Fibroblast of the aortic adventitia (primary cell): Measurements from ENCODE around the gene EIF5AL1. TPM values are rescaled to one million over a fixed set of nuclear protein-coding genes. Genes with fewer than 3 reads are reported as not detected.
"Not testable (repeated sequence)": the region's sequence is repeated elsewhere in the genome, so short reads cannot be mapped to it uniquely, and the experiment has no call there.

Source experiments
- DNase-seq: peaks from one replicate; pipeline ENCODE4 v3.0.0-alpha.2; 2010; ENCODE audit warnings: low read depth
- H3K4me3 ChIP-seq: 2 replicates; pipeline ENCODE4 v1.5.1; 2011; ENCODE audit warnings: low read depth, mild to moderate bottlenecking, control low read depth, low read length, moderate library complexity
- total RNA-seq: library from RNA; depleted of rRNA; stranded (reverse); fragments of >200 nt; gene quantifications from 2 replicates; pipeline ENCODE4 v1.2.3, GENCODE V29; 2012; ENCODE audit warnings: low replicate concordance
- TF ChIP-seq, protein P1 (sequence below): IDR thresholded peaks from 2 replicates; pipeline ENCODE4 v1.5.1; 2011; ENCODE audit warnings: mild to moderate bottlenecking, low read length, control low read depth, inconsistent platforms; ENCODE audit not compliant: insufficient read depth

Gene EIF5AL1
- total RNA-seq, 1 donor: 1.5 TPM

DNA sequence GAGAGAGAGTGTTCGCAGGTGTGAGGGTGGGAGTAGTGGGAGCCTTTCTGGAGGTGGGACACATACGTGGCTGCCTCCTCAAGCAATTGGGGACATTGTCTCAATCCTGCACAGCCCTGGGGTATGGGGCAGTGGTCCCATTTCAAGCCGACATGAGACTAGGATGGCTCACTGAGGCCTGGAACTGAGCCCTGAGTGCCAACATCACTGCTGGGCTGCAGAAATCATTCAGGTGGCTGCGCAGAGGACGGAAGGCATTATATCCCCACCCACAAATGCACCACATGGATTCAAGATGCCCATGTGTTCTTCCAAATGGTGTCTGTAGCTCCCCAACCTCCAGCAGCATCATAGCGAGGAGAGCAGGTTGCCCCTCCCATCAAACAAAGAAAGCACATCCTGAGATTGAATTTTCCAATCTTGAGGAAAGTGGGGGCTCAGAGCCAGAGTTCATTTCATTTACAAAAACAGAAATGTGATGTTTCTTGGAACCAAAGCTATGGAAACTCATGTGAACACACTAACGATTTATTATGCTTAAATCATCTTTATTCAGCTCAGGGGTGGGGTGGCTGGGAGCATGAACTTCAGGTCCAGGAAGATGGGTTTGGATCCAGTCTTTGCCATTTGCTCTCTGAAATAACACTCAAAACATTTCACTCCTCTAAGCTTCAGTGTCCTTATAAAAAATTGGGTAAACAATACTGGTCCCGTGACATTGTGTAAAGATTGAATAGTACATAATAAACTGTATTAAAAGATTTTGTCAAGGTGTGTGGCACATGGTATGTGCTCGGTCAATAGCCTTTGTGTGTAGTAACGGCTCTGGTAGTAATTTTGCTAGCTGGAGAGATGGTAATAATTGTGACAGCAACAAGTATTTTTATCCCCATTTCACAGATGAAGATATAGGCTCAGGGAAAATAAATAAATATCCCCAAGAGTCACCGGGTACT lies 43.3 kb downstream of the EIF5AL1 start:
- TF ChIP-seq, protein P1, sequence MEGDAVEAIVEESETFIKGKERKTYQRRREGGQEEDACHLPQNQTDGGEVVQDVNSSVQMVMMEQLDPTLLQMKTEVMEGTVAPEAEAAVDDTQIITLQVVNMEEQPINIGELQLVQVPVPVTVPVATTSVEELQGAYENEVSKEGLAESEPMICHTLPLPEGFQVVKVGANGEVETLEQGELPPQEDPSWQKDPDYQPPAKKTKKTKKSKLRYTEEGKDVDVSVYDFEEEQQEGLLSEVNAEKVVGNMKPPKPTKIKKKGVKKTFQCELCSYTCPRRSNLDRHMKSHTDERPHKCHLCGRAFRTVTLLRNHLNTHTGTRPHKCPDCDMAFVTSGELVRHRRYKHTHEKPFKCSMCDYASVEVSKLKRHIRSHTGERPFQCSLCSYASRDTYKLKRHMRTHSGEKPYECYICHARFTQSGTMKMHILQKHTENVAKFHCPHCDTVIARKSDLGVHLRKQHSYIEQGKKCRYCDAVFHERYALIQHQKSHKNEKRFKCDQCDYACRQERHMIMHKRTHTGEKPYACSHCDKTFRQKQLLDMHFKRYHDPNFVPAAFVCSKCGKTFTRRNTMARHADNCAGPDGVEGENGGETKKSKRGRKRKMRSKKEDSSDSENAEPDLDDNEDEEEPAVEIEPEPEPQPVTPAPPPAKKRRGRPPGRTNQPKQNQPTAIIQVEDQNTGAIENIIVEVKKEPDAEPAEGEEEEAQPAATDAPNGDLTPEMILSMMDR: no peak
- no peak for DNase-seq
- no peak overlapping the region for H3K4me3 ChIP-seq

DNA sequence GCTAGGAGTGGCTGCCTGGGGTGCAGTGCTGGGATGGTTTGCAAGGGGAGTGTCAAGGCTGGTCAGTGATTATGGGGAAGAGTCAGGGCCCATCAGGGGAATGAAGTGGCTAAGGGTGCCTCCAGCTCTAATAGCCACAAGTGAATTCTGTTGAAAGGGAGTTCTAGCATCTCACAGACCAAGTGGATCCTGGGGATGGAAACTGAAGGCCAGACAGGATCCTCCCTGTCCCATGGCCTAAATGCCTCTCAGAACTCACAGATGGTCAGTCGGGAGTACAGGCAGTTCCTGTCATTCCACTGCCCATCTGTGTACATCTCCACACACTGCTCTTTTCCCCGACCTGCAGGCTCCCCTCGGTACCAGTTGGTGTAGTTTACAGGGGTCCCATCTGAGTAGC lies 44.6 kb downstream of the EIF5AL1 start:
- DNase-seq, H3K4me3 ChIP-seq: not testable (repeated sequence)

DNA sequence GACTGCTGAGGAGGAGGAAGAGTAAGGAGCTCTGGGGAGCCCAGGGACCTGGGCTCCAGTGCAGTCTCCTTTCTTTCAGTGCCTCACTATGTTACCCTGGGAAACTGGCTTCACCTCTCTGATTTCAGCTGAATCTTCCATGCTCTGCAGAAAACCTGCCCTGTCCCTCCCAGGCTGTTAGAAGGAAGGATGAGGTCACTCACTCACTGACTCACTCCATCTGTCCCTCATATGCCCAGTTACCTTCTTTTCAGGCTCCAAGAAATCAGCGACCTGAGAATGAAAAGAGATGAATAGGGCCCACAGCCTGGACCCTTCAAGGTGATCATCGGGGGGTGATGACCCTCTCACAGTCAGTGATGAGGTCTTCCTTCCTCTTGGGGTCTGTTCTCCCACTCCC lies 47.4 kb downstream of the EIF5AL1 start:
- H3K4me3 ChIP-seq: no peak overlapping the region
- DNase-seq: peak; percentile 6
- TF ChIP-seq, protein P1: no peak

DNA sequence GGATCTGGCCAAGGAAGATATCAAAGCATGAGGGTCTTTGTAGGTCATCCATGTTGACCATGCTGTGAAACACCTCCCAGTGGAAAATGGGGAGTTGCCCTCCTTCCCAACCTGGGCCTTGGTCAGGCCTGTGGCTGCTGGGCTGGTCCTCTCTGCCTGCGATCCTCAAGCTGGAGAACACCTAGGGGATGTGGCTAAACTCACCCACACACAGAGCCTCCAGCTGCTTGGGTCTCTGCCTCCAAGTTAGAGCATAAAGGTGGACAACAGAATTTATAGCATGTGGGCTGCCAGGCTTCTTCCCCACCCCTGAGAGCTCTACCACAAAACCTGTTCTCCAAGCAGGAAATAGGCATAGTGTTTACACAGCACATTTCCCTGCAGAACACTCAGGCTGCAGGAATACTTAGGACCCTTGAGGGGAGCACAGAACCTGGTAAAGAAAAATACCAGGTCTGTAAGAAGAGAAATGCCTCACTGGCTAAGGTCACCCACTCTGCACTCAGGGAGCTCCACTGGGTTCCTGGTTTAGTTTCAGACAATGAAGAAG lies 47.9 kb downstream of the EIF5AL1 start, which contains the start of gene SFTPA2:
SFTPA2 (minus strand) TSS at position 248 of the 550 bp plus-strand sequence. CDS start 924 bp downstream, outside the sequence.
- TF ChIP-seq, protein P1: no peak
- no peak for DNase-seq
- no peak within 1 kb of the TSS for H3K4me3 ChIP-seq

DNA sequence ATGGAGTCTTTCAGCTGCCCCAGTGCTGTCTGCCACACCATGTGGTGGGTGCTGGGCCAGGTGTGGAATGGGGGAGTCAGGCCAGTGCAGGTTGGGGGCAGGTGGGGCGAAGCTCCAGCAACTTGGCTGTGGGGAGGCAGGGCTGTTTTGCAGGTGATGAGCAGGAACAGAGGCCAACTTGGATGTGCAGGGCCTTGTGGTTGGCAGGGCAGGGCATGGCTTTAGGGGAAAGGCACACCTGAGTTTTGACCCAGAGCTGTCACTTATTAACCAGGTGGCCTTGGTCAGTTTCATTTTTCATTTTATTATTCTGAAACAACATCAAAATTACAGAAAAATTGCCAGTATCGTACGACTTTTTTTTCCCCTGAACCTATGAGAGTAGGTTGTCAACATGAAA lies 48.9 kb downstream of the EIF5AL1 start:
- DNase-seq: no peak
- TF ChIP-seq, protein P1: no peak

DNA sequence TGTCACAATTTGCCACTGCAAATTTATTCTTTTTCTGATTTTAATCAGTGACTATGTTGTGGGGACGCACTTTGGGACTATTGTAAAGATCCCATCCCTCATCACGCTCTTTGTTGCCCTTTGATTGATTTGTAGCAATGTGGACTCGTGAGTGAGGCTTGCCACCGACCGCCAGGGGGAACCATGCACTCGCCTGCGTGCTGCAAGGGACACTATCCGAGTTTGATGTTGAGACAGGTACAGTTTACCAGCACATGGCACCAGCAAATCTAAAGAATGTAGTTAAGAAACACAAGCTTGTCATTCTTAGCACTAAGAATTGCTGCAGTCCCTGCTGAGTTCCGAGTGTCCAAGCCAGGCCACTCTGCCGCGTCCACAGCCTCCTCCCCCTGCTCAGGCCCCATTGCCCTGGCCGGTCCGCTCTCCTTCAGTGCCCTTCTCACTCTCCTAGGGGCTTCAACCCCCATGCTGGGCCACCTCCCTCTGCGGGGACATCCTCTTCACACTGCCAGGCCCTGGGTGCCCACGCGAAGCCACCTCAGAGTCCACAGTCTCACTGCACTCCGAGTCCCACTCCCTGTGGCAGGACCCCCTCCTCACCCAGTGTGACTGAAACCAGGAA lies 49.9 kb downstream of the EIF5AL1 start:
- peak; percentile 53 for DNase-seq
- H3K4me3 ChIP-seq: no peak overlapping the region
- TF ChIP-seq, protein P1: peak; percentile 91

More for the DNA sequence above, 48.9 kb downstream of the EIF5AL1 start:
- H3K4me3 ChIP-seq: no peak overlapping the region

DNA sequence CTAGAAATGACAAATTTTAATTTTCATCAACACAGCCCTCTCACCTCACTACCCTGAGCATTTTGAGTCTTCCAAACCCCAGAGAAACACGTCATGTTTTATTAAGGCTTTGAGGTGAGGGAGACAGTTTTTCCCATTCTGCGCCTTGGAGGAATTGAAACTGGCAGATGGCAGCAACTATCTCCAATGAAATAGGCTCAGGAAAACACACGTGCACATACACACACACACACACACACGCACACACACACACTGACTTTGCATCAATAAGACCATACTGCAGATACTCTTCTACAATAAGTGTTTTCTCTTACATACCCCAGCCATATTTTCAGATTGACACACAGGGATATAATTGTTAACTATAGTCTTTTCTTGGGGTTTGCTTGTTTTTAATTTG lies 51.1 kb downstream of the EIF5AL1 start:
- no peak overlapping the region for H3K4me3 ChIP-seq
- DNase-seq: no peak
- TF ChIP-seq, protein P1: no peak
